Mucosa of descending colon (tissue), 3 donors: ENCODE results near the gene ARHGAP12. TPM values are rescaled to one million over a fixed set of nuclear protein-coding genes. Genes with fewer than 3 reads are reported as not detected.

ENCODE experiments used
- ATAC-seq: fragments of 200-7000 bp; cut with Tn5 transposase; one replicate; pipeline ENCODE4 v1.9.1; 2020; ENCODE audit warnings: mild to moderate bottlenecking, moderate library complexity
- DNase-seq, 3 donors: peaks; one replicate each; pipeline ENCODE4 v3.0.0-alpha.2; 2020
- H3K36me3 ChIP-seq: fragments of 200-600 bp; one replicate; pipeline ENCODE4 v1.8.0; 2021; ENCODE audit warnings: low read depth, mild to moderate bottlenecking
- H3K4me1 ChIP-seq: fragments of 200-600 bp; one replicate; pipeline ENCODE4 v1.8.0; 2021; ENCODE audit warnings: low read depth, mild to moderate bottlenecking
- H3K4me3 ChIP-seq: fragments of 200-600 bp; one replicate; pipeline ENCODE4 v1.8.0; 2021; ENCODE audit warnings: mild to moderate bottlenecking
- H3K9me3 ChIP-seq: fragments of 200-600 bp; one replicate; pipeline ENCODE4 v1.8.0; 2021; ENCODE audit warnings: mild to moderate bottlenecking
- CTCF ChIP-seq: fragments of 200-600 bp; IDR thresholded peaks from one replicate; pipeline ENCODE4 v1.8.0; 2022; ENCODE audit warnings: antibody characterized with exemption, mild to moderate bottlenecking
- intact Hi-C, 2 donors: fragments of 100-400 bp; cut with DNase I in 1 of 2; cut with micrococcal nuclease in 1 of 2; formaldehyde crosslinking; loops; one replicate each; pipeline versions ENCODE4 v1.11.0 to v1.11.1; 2022; cut with DNase I, micrococcal nuclease
- total RNA-seq, 3 donors: library from RNA; stranded (reverse); fragmentation: NEBNext Ultra II Directional in 2 of 3; extraction: Animal tissue kit (Norgen Biotek cat#: 25700) in 2 of 3; gene quantifications; one replicate each; pipeline versions ENCODE4 v1.2.1 to v1.2.4, GENCODE V29; 2021 to 2023
- donor health status: DM: no; HTN: no; CAD: no; lungs with moderate emphysema.
- donor health status: DM: no; HTN: no; CAD: no.
- donor health status: DM: no; HTN: yes; CAD: no.

The ARHGAP12 gene
- total RNA-seq, 3 donors from 2014 or later = 37.2 to 44.4 (median 44.3) TPM

GRCh38 chr10:31945392-31945791, 16.8 kb upstream of the ARHGAP12 start:
- intact Hi-C loops = loop anchor here in 1 of 2 donors (5.0 kb wide), 1 partner anchor 83 kb away; no protein-coding TSS in a partner anchor
- Histone ChIP-seq H3K36me3 (no peaks in the 10 kb centered on the region), H3K4me1 (peaks cover 8% of the 10 kb centered on the region), H3K4me3 (no peak overlapping the region), H3K9me3 (no peaks in the 10 kb centered on the region)
- ATAC-seq = no peak
- no peak for DNase-seq
- no peak for TF ChIP-seq CTCF

GRCh38 chr10:31944071-31944433, 15.4 kb upstream of the ARHGAP12 start:
- Histone ChIP-seq H3K4me3 (no peak overlapping the region), H3K9me3 (no peaks in the 10 kb centered on the region), H3K4me1 (peaks cover 8% of the 10 kb centered on the region), H3K36me3 (no peaks in the 10 kb centered on the region)
- TF ChIP-seq CTCF = no peak
- DNase-seq (no peak), ATAC-seq (no peak)
- intact Hi-C loops = no loop called here

- H3K4me3 ChIP-seq = no peak overlapping the region
- TF ChIP-seq CTCF = no peak
- DNase-seq = peak in 1 of 3 donors; percentile 60
- H3K9me3 ChIP-seq = no peaks in the 10 kb centered on the region
- peak; percentile 69 for ATAC-seq
- no peaks in the 10 kb centered on the region for H3K36me3 ChIP-seq
- peaks cover 5% of the 10 kb centered on the region for H3K4me1 ChIP-seq
- intact Hi-C loops = no loop called here
Observed at GRCh38 chr10:31942892-31943291, 14.3 kb upstream of the ARHGAP12 start.

GRCh38 chr10:31942435-31942834, 13.8 kb upstream of the ARHGAP12 start:
- intact Hi-C loops = no loop called here
- ATAC-seq = no peak
- Histone ChIP-seq H3K4me3 (no peak overlapping the region), H3K9me3 (no peaks in the 10 kb centered on the region), H3K36me3 (no peaks in the 10 kb centered on the region), H3K4me1 (peaks cover 7% of the 10 kb centered on the region)
- DNase-seq = no peak
- no peak for TF ChIP-seq CTCF

- DNase-seq (peak in 1 of 3 donors; percentile 62), ATAC-seq (peak; percentile 85)
- Histone ChIP-seq H3K4me1 (peaks cover 3% of the 10 kb centered on the region), H3K4me3 (no peak overlapping the region), H3K9me3 (no peaks in the 10 kb centered on the region), H3K36me3 (no peaks in the 10 kb centered on the region)
- no peak for TF ChIP-seq CTCF
- intact Hi-C loops = no loop called here
Observed at GRCh38 chr10:31940839-31941653, 12.4 kb upstream of the ARHGAP12 start.
